T-helper 1 cell treated with Interleukin-12 subunit alpha and Interleukin-12 subunit beta and Interleukin-4 antibody, amounts not matched to agents 30 ng/mL and 1 ng/mL, for 36 hours (primary cell): ENCODE measurements around the gene ART4. TPM values are rescaled to one million over a fixed set of nuclear protein-coding genes. Genes with fewer than 3 reads are reported as not detected.

Source experiments
- intact Hi-C: fragments of 100-400 bp; cut with micrococcal nuclease; formaldehyde crosslinking; loops from one replicate; pipeline ENCODE4 v1.15.1; 2024
- total RNA-seq: library from RNA; stranded (reverse); gene quantifications from 2 replicates; pipeline ENCODE4 v1.2.3, GENCODE V29; 2022

ART4 gene, protein sequence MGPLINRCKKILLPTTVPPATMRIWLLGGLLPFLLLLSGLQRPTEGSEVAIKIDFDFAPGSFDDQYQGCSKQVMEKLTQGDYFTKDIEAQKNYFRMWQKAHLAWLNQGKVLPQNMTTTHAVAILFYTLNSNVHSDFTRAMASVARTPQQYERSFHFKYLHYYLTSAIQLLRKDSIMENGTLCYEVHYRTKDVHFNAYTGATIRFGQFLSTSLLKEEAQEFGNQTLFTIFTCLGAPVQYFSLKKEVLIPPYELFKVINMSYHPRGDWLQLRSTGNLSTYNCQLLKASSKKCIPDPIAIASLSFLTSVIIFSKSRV
- not detected in 2 replicates for total RNA-seq

DNA sequence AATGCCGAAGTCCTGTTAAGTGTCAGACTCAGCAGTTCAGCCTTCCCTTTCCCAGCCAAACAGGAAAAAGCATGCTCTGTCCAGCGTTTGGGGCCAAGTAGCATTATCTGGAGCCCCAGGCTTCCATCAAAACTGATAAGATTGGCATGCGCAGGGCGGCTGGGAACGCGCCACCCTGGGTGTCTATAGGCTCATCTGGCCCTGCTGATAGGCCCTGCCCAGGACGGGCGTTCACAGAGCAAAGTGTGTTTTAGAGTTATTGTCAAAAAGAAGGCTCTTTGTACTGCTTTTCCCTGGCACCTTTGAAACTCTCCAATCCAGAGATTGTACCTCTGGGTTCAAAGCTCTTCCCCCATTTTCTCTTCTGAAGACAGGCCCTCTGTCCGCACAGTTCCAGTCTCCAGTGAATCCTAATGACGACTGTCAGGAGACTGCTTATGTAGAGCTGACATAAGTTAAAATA lies at the start of gene ART4:
Gene ART4 (minus strand): TSS at position 102 of the 463 bp plus-strand sequence. CDS start 413 bp downstream, outside the sequence.
- intact Hi-C loops: no loop called here

DNA sequence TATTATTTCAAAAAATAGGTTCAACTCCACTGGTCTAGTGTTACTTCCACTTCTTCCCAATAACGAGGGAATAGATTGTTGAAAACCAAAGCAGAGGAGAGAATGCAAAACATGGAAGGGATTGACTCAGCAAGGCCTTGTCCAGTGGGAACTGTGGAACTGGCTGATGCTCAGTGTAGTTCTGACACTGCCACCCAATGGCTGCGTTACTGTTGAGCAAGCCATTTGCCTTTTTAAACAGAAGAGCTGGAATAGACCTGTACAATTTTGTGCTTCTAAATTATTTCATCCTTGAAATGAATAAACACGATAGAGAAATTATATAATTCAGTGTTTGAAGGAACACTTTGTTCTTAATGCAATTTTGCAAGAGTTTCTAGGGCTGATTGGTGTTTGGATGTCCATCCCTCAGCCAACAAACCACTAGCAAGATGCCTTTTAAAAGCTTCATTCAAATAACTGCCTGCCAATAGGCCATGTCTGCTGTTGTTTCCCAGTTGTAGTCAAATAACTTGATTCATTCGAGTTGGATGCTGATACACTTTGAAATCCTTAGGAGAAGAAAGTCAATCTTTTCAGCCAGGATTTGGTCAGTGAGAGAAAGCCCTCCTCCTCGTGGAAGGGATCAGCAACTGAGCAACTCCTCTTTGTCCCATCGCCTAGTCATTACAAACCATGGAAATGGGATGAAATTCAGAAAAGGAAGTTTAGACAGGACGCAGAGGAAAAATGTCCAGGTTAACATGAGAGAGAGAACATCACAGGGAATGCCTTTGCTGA lies 49.6 kb upstream of the ART4 start:
- intact Hi-C loops: no loop called here

DNA sequence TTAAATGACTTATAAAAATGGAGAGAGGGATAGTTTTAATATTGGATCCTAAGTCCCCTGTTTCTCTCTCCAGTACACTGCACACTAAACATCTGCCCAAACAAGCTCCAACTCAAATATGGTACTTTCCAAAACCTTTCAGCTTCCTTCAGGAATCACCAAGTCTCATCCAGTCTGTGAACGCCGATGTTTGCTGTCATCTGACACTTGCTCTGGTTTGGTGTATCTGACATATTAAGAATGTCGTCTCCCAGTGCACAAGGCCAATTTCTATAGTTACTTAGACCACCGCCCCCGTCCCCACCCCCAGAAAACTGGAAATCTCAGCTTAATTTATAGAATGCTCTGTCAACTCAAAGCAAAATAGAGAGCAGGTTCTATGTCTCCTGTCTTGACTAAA lies 47.4 kb upstream of the ART4 start:
- intact Hi-C loops: no loop called here

DNA sequence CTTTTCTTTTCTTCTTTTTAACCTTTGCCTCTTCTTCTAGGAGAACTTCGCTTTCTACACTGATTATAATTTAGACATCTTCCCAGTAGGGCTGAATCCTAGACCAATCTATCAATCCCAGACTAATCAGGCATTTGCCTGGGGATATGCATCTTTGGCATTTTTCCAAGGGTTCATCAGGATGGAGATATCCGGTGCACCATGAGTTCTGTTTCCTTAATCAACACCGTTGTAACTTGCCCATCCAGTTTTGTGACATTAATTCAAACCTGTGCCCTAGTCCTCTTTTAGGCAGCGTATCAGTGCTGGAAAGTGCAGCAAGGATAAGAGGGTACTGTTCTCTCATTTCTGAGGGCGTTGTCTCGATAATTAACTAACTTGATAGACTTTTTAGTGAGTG lies 42.9 kb upstream of the ART4 start:
- intact Hi-C loops: no loop called here

DNA sequence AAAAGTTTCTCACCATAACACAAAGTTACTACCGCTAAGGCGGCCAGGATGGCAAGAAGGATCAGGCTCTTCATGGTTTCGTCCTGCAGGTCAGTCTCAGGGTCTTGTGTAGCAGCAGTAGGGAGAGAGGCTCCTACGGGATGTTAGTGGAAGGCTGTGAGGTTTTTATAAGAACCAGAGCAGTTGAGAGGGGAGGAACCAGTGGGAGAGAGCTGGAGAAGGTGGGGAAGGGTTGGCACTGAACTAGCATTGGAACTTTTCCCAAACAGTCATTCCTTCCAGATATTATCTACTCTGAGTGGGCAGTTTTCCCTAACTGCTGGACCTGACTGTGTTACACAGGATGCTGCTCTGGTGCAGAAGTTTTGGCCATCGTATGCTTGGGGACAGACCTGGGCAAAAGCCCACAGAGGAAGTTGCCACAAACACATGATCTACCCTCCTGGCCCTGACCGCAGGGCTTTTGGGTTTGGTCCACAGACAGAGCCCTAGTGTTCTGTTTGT lies 42.4 kb upstream of the ART4 start, which contains the start of gene MGP:
Gene MGP (minus strand): TSS at position 137 of the 504 bp plus-strand sequence. CDS start 63 bp downstream, at position 74.
- intact Hi-C loops: no loop called here

DNA sequence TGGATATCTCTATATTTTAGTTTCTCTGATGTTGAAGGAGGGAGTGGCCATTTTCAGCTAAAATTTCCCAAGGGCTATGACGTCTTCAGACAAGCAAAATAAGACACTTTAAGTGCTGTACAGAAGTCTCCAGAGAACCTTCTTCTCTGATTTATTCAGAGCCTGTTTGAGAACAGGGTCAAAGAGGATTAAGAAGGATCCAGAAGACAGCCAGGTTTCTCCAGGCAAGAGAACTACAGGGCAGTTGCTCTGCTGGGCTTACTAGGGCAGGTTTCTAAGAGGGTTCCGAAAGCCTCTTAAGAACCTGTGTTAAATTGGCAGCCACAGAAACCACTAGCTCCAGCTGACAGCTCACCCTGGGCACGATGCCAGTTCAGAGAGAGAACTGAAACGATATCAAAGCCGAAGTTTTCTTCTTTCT lies 41.1 kb upstream of the ART4 start:
- intact Hi-C loops: no loop called here

DNA sequence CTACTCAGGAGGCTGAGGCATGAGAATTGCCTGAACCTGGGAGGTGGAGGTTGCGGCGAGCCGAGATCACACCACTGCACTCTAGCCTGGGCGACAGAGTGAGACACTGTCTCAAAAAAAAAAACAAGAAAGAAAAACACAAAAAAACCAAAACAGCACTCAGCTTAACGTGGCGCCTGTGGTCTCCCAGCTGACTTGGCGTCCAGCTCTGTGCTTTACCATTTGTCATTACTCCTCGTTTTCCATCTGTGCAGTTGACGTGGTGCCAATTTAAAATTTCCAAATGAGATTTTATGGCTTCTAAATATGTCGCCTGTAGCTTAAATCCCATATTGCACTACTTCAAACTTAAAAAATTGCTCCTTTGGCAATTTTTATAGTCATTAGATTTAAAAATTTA lies 40.4 kb upstream of the ART4 start:
- intact Hi-C loops: no loop called here

DNA sequence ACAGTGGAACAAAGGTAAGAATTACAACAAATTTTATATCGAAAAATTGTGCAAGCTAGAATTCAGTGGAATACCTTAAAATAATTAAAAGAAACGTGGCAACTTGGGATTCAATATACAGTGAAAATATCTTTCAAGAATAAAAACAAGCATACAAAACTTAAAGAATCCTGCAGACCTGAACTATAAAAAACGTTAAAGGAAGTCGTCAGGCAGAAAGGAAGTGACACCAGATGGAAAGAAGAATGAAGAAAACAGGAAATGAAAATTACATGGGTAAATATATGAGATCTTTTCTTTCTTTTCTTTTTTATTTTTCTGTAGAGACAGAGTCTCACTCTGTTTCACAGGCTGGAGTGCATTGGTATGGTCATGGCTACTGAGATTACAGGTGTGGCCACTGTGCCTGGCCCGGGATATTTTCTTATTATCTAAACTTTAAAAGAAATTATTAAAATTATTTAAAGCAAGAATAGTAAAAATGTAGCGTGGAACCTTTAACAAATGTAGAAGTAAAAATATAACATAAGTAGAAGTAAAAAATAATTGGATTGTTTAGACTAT lies 37.6 kb upstream of the ART4 start:
- intact Hi-C loops: no loop called here

DNA sequence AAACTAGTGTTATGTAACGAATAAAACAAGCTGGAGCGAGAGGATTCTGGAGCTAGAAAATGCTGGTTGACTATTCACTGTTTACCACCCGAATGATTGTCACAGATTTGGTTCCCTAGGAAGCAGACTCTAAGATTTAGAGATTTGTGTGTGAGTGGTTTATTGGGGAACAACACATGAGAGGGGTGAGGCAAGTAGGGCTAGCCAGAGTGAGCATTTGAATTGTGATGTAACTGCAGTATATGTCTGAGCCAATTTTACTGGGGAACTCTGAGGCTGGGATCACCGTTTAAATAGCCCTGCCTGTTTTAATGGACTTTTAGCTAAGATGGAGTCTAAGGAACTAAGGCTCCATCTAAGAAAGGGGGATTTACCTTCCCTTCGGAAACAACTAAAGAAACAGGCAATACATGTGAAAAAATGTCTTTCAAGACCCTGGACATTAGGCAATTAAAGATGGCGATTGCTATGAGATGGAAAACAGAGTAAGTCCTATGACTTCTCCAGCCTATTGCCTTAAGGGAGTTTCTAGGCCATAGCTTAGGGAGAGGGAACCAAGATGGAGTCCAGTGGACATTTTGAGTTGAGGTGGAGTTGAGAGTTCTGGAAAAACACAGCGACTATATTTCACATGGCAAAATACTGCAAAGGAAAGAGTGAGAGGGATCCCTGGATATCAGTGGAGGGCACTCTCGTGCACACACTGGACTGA lies 36.1 kb upstream of the ART4 start:
- intact Hi-C loops: no loop called here

DNA sequence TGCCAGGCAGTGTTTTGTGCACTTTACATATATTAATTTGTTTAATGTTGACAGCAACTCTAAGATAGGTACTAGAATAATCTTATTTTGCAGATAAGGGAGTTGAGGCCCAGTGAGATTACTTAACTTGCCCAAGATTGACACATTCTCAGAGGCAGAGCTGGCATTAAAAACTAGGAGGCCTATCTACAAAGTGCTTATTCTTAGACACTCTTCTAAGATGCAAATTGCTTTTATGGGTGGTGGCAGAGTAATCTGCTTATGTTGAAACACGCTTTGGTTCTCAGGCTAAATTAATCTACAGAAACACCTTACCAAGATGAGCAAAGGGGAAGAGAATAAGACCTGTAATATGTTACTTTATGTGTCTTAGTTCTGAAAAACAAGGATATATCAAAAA lies 35.2 kb upstream of the ART4 start:
- intact Hi-C loops: no loop called here

DNA sequence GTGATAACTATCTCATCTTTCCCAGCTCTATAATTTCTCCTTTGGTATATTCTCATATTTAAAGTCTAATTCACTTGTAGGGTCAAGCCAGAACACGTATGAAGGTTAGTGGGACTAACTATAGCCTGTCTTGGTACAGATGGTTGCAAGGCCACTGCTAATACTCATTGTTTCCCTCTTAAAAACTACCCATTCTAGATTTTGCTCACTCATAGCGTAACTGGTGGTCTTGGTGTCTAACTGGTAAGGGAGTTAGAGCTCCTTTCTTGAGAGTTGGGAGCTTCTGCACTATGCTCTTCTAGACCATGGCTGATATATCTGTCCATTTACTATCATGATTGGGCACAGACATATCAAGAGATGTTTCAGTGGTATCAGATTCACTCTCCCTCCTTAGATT lies 33.5 kb upstream of the ART4 start:
- intact Hi-C loops: no loop called here

DNA sequence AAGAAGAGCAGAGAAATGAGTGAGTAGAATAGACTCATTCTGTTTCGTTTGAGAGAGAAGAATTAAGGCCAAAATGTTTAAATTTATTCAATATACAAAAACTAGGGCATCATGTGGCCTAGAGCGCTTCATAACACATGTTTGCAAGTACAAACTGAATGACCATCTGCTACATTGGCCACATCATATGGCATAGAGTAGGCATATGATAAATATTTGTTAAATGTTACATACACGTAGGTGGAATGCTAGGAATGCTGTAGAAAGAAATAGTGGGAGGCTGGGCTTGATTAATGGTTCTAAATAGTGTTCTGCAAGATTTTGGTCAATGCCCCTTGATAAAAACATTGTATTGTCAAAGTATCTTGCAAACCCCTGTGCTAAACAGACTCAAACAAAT lies 31.6 kb upstream of the ART4 start:
- intact Hi-C loops: no loop called here

DNA sequence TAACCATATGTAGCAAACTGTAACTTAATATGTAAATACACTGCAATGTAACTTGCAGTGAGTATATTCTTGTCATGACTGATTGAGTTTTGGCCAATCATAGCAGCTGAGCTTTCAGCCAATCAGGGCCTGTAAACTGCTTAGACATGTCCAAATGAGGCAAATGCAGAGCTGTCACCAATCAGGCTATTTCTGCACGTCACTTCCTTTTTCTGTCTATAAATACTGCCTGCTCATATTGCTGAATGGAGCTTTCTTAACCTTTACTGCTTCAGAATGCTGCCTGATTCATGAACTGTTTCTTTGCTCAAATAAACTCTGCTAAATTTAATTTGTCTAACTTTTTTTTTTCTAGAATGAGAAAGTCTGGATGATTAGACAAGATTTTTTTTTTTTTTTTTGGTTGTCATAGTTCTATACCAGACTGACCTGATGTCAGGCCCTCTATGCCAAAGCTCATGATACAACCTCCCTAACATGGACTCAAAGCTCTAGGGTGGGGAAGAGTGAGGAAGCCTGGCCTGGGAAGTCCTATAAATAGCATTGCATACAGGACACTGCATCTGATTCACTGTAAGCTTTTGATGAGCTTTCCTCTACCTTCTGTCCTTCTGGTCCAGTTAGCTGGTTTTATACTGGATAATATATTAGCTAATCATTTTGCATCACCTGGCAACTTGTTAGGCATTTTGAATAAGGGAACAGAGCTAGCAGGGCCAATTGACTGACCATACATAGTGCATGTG lies 30.3 kb upstream of the ART4 start:
- intact Hi-C loops: no loop called here

DNA sequence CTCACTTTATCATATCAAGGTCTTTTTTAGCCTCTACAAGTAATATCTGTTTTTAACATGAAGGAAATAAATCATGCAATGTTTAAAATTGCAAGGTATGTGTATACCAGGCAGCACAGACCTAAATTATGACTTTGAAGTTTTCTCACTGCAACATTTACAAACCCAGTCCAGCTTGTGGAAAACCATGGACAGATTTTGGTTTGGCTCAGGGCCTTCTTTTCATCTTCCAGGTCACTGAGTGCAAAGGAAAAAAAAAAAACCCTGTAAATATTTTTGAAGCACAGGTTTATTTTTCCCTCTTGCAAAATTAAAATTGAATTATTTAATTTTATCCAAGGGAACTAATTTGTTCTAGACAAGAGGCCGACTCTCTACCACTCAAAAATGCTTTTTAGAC lies 28.6 kb upstream of the ART4 start:
- intact Hi-C loops: no loop called here

DNA sequence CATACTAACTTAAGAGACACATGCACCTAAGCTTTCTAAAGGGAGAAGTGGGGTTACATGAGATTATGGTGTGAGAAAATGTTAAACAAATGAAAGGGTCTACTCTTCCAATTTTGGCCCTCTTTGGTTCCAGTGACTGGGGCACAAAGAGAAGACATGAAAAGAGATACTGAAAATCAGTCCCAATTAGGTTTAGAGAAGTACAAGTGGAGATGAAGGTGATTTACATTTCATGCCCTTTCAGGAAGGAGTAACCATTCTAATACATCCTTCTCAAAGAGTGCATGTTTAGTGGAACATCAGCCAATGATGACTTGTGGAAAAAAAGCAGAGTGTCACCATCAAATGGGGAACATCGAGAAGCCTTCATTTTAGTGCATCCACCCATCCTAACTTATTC lies 27.9 kb upstream of the ART4 start:
- intact Hi-C loops: no loop called here

DNA sequence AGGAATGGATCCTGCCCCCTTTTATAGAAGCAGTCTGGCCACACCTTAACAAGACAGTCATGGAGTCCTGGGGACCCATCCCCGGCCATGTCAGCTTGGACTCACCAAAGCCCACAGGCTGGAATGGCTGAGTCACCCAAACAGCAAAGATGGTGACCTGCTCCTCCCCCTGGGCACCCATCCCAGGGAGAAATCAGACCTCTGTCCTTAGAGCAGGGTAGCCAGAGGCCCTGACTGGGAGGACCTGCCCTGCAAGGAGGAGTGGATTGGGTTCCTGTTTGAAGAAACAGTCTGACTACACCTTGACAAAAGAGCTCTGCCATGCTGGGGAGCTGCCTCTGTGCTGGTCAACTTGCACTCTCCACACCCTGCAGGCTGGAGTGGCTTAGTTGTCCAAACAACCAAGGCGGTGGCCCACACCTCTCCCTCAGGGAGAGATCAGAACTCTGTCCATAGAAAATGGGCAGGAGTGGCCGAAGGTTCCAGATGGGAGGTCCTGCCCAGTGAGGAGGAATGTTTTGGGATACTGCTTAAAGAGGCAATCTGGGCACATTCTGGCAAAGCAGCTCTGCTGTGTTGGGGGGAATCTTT lies 25.7 kb upstream of the ART4 start:
- intact Hi-C loops: no loop called here

DNA sequence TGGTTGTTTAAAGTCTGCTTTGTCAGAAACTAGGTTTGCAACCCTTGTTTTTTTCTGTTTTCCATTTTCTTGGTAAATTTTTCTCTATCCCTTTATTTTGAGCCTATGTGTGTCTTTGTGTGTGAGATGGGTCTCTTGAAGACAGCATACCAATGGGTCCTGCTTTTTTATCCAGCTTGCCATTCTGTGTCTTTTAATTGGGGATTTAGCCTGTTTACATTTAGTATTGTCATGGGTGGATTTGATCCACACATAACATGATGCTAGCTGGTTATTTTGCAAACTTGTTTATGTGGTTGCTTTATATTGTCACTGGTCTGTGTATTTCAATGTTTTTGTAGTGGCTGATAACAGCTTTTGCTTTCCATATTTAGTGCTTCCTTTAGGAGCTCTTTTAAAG lies 17.2 kb upstream of the ART4 start:
- intact Hi-C loops: no loop called here

DNA sequence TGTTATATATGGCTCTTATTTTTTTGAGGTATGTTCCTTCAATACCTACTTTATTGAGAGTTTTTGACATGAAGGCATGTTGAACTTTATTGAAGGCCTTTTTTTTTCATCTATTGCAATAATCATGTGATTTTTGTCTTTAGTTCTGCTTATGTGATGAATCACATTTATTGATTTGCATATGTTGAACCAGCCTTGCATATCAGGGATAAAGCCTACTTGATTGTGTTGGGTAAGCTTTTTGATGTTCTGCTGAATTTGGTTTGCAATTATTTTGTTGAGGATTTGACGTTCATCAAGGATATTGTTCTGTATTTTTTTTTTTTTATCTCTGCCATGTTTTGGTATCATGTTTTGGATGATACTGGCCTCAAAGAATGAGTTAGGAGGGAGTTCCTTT lies 15.2 kb upstream of the ART4 start:
- intact Hi-C loops: no loop called here

DNA sequence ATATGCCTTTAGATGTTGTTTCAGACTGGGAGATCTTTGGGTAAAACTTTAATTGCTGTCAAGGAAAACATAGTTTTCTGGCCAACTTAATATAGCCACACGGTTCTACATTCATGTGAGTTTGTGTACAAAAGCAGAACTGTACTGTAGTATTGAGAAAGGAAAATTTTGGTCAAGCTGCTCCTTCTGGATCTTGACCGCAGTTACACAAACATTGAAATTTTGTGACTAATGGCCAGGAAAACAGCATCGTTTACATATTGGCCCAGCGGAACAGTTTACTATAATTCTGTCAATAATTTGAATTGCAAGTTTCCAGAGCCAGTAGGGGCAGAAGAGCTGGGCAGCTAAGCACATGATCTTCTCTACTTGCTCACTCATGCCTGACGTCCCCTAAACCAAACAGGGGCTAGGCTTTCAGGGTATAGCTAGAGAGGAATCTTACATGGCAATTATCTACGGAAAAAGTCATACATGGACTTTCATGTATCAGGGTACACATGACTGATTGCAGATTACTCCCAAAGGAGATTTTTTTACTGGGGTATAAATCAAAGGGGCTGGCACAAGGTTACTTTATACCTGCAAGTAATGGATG lies 11.4 kb upstream of the ART4 start:
- intact Hi-C loops: no loop called here

DNA sequence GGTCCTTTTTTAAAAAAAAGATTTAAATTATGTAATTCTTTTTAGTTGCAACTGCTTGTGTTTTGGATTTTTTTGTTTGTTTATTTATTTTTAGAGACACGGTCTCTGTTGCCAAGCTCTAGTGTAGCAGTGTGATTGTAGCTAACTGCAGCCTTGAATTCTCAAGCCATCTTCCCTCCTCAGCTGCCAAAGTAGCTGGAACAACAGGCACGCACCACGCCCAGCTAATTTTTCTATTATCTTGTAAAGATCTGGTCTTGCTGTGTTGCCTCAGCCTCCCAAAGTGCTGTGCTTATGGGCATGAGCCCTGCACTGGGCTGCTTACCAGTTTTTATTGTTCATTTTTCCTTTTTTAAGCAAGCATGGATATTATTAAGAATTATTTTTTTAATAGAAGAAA lies 10.6 kb upstream of the ART4 start:
- intact Hi-C loops: no loop called here
